ENCODE results near the gene SYNGAP1. TPM values are rescaled to one million over a fixed set of nuclear protein-coding genes. Genes with fewer than 3 reads are reported as not detected.

The SYNGAP1 gene
- polyA plus RNA-seq, 1 of the 3 experiments (the other 2 are of a cell fraction) = 8.8 TPM

GRCh38 chr6:33467091-33467490, 47.2 kb downstream of the SYNGAP1 start:
- Histone ChIP-seq H3K27ac (ENCODE audit: low read depth in 2 of 2, low read length in 1 of 2) (no peak overlapping the region), H3K4me3 (ENCODE audit: low read depth in 2 of 2, low read length in 1 of 2) (no peak overlapping the region), H3K9me2 (no peaks in the 10 kb centered on the region), H3K27me3 (ENCODE audit: insufficient read depth) (no peaks in the 10 kb centered on the region), H3K4me2 (no peak overlapping the region), H2AFZ (ENCODE audit: low read depth) (no peak overlapping the region), H3K9ac (no peak overlapping the region), H3K4me1 (ENCODE audit: control insufficient read depth in 1 of 2, insufficient read depth in 2 of 2, low read depth in 1 of 2, low read length in 1 of 2) (no peaks in the 10 kb centered on the region), H3K9me3 (no peaks in the 10 kb centered on the region), H4K20me1 (ENCODE audit: insufficient read depth) (no peaks in the 10 kb centered on the region), H3K79me2 (ENCODE audit: insufficient read depth) (no peaks in the 10 kb centered on the region), H3F3A (replicated peaks; ENCODE audit: insufficient read depth) (no peaks in the 10 kb centered on the region), H3K36me3 (replicated peaks in 1 of 2; ENCODE audit: control insufficient read depth in 1 of 2, insufficient read depth in 2 of 2, low read length in 1 of 2) (no peaks in the 10 kb centered on the region)
- DNase-seq = no peak
- WGBS (ENCODE audit: low lambda C conversion rate) = 55% methylated on average over 7 of the region's 7 CpGs
- no peak for TF ChIP-seq REST (IDR thresholded peaks at IDR 0.05; ENCODE audit: low read depth, low read length)
- no peak for TF ChIP-seq POLR2AphosphoS5 (IDR thresholded peaks at IDR 0.05; ENCODE audit: low read depth, low read length)
- no peak for TF ChIP-seq FOXM1 (IDR thresholded peaks at IDR 0.05; ENCODE audit: low read depth)
- TF ChIP-seq GATA2 (CRISPR knock-in tag; IDR thresholded peaks at IDR 0.05) = no peak
- TF ChIP-seq USF1 (IDR thresholded peaks at IDR 0.05; ENCODE audit: borderline replicate concordance, low read depth) = no peak
- no peak for TF ChIP-seq TEAD4 (IDR thresholded peaks at IDR 0.05; ENCODE audit: borderline replicate concordance, insufficient read depth)
- TF ChIP-seq ZBTB33 (IDR thresholded peaks at IDR 0.05; ENCODE audit: borderline replicate concordance, low read depth) = no peak
- no peak for TF ChIP-seq USF2 (IDR thresholded peaks at IDR 0.05; ENCODE audit: borderline replicate concordance, low read depth, low read length)
- TF ChIP-seq MXI1 (IDR thresholded peaks at IDR 0.05; ENCODE audit: low read depth, low read length) = no peak
- ChIA-PET POLR2A (no interaction called here), CTCF (no interaction called here)

All from SK-N-SH (cell line).